ENCODE data around the gene BBC3. TPM values are rescaled to one million over a fixed set of nuclear protein-coding genes. Genes with fewer than 3 reads are reported as not detected.

Gene BBC3
- total and polyA plus RNA-seq, 2 of the 4 experiments (the other 2 are of a cell fraction), result 1.6 to 6.5 TPM

DNA sequence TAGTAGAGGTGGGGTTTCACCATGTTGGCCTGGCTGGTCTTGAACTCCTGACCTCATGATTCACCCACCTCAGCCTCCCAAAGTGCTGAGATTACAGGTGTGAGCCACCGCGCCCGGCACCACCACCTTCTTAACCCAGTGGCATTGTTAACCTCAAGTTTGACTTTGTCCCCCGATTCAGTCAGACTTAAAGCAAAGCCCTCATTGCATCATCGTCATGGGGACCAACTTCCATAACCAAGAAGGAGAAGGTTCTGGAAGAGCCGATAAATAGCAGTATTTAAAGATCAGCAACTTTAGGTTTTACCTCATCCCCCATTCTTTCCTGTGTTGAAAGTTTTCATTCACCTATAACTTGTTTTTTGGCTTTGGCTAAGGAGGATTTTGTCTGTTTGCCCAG is 37.0 kb upstream of the BBC3 start:
- in situ Hi-C loops (cut with MboI; ENCODE audit: low sequenced_read_pairs), result no loop called here
- dilution Hi-C loops (cut with HindIII; ENCODE audit: low sequenced_read_pairs, unreplicated experiment), result no loop called here
- no peak overlapping the region for H3K56ac ChIP-seq (ENCODE audit: extremely low read depth, insufficient read depth, low read length)
- no peak overlapping the region for H3K14ac ChIP-seq (replicated peaks; ENCODE audit: low read depth, low read length)
- peaks cover 5% of the 10 kb centered on the region for H3K9me1 ChIP-seq (ENCODE audit: insufficient read depth, low read length)
- H3K18ac ChIP-seq (ENCODE audit: low read depth, low read length), result no peak overlapping the region
- no peak overlapping the region for H2BK120ac ChIP-seq (ENCODE audit: low read depth, low read length)
- H3K4ac ChIP-seq (ENCODE audit: low read depth, low read length), result no peak overlapping the region
- no peak for ATAC-seq (ENCODE audit: low read depth)
- H3K79me1 ChIP-seq (ENCODE audit: low read depth in 1 of 2, low read length in 2 of 2), result peaks cover 7 to 37% of the 10 kb centered on the region in 2 experiments; a peak in 3 of 4 replicates
- H4K20me1 ChIP-seq (ENCODE audit: insufficient read depth, low read length), result no peaks in the 10 kb centered on the region
- no peak overlapping the region for H2BK15ac ChIP-seq (ENCODE audit: low read depth, low read length)
- no peak overlapping the region for H4K8ac ChIP-seq (ENCODE audit: low read depth in 2 of 2, low read length in 2 of 2)
- H4K91ac ChIP-seq (ENCODE audit: insufficient read depth, low read depth, low read length), result no peak overlapping the region
- CTCF ChIA-PET, result no interaction called here
- H3K36me3 ChIP-seq (ENCODE audit: control insufficient read depth, insufficient read depth, low read length), result peaks cover 47% of the 10 kb centered on the region
- no peak overlapping the region for H2BK5ac ChIP-seq (ENCODE audit: low read depth, low read length, poor library complexity, severe bottlenecking)
- TF ChIP-seq MAFK (IDR thresholded peaks at IDR 0.05; ENCODE audit: low read depth, low read length) (no peak), CEBPB (IDR thresholded peaks at IDR 0.05; ENCODE audit: low read depth, low read length) (peak; percentile 53; the same call in 1 of the 2 replicates)
- H3K9me3 ChIP-seq (ENCODE audit: control insufficient read depth, insufficient read depth, low read length), result no peaks in the 10 kb centered on the region
- H2AK9ac ChIP-seq (replicated peaks; ENCODE audit: low read depth, low read length, poor library complexity), result no peak overlapping the region
- no peaks in the 10 kb centered on the region for H3K27me3 ChIP-seq (ENCODE audit: control insufficient read depth, insufficient read depth, low read length)
- H3K4me1 ChIP-seq (ENCODE audit: control insufficient read depth, insufficient read depth, low read length), result no peaks in the 10 kb centered on the region; the same call in 1 of the 2 replicates
- BruUV-seq (replicated peaks), result no TSS peak
- no peak overlapping the region for H3K4me2 ChIP-seq (ENCODE audit: low read depth, low read length)
- intact Hi-C loops (cut with micrococcal nuclease), result no loop called here
- DNase-seq, result no peak
- H3K23ac ChIP-seq (ENCODE audit: low read depth, low read length), result no peak overlapping the region; the same call in 1 of the 2 replicates
- H3K4me3 ChIP-seq (ENCODE audit: insufficient read depth, low read depth, low read length), result no peak overlapping the region
- no peak overlapping the region for H2AK5ac ChIP-seq (ENCODE audit: low read depth, low read length)
- no peak overlapping the region for H4K5ac ChIP-seq (ENCODE audit: low read depth, low read length)
- H3K27ac ChIP-seq (ENCODE audit: insufficient read depth, low read length), result no peak overlapping the region
- no peak overlapping the region for H3K9ac ChIP-seq (ENCODE audit: low read depth, low read length)
- H2AFZ ChIP-seq (replicated peaks; ENCODE audit: low read length, poor library complexity), result no peak overlapping the region
- POLR2A ChIA-PET (ENCODE audit: unreplicated experiment), result no interaction called here
- no peak overlapping the region for H2BK20ac ChIP-seq (ENCODE audit: low read depth, low read length)
- no CpG with 5 or more reads among the region's 6 CpGs for WGBS, 2 experiments (ENCODE audit: extremely low coverage in 2 of 2, insufficient read length in 1 of 2)
